GM13976 (cell line): ENCODE results near the gene CLIP1.
"Not testable (repeated sequence)": the region's sequence is repeated elsewhere in the genome, so short reads cannot be mapped to it uniquely, and the experiment has no call there.

Source experiments
- DNase-seq: peaks from one replicate; pipeline ENCODE4 v3.0.0; 2012; ENCODE audit warnings: low spot score
- CTCF ChIP-seq: IDR thresholded peaks from 2 replicates; pipeline ENCODE4 v1.5.1; 2012; ENCODE audit warnings: borderline replicate concordance, mild to moderate bottlenecking; ENCODE audit not compliant: insufficient read depth; ENCODE audit errors: extremely low read depth, missing control alignments, control extremely low read depth
- in situ Hi-C: fragments of 300-500 bp; cut with MboI; formaldehyde crosslinking; loops from one replicate; pipeline ENCODE4 v1.12.0; 2022; ENCODE audit warnings: low sequenced_read_pairs, mixed read lengths, inconsistent platforms; ENCODE audit not compliant: unreplicated experiment

CLIP1 gene

GRCh38 chr12:122403115-122403770 is 19.2 kb downstream of the CLIP1 start:
- in situ Hi-C loops: no loop called here
- DNase-seq: peak; percentile 50
- no peak for TF ChIP-seq CTCF

GRCh38 chr12:122402264-122402663 is 20.2 kb downstream of the CLIP1 start:
- no peak for DNase-seq
- no peak for TF ChIP-seq CTCF
- in situ Hi-C loops: no loop called here

GRCh38 chr12:122399592-122400373 is 22.7 kb downstream of the CLIP1 start:
- peak; percentile 53 for TF ChIP-seq CTCF
- DNase-seq: peak; percentile 77
- in situ Hi-C loops: no loop called here

- DNase-seq: no peak
- in situ Hi-C loops: no loop called here
- TF ChIP-seq CTCF: no peak
Observed at GRCh38 chr12:122399254-122399591, 23.2 kb downstream of the CLIP1 start.

GRCh38 chr12:122397981-122398380 is 24.5 kb downstream of the CLIP1 start:
- in situ Hi-C loops: not testable (repeated sequence)

GRCh38 chr12:122395319-122395718 is 27.1 kb downstream of the CLIP1 start:
- no peak for TF ChIP-seq CTCF
- DNase-seq: no peak
- in situ Hi-C loops: no loop called here

More at GRCh38 chr12:122397981-122398380, 24.5 kb downstream of the CLIP1 start:
- DNase-seq: not testable (repeated sequence)

GRCh38 chr12:122394626-122395194 is 27.8 kb downstream of the CLIP1 start:
- in situ Hi-C loops: no loop called here
- no peak for TF ChIP-seq CTCF

More at GRCh38 chr12:122394626-122395194, 27.8 kb downstream of the CLIP1 start:
- DNase-seq: no peak
